Esophagus mucosa (tissue), 1 donor: ENCODE results near the gene TSGA10. TPM values are rescaled to one million over a fixed set of nuclear protein-coding genes. Genes with fewer than 3 reads are reported as not detected.
"Not testable (repeated sequence)": the region's sequence is repeated elsewhere in the genome, so short reads cannot be mapped to it uniquely, and the experiment has no call there.

Experiments
- ATAC-seq: fragments of 200-7000 bp; cut with Tn5 transposase; one replicate; pipeline ENCODE4 v1.9.1; 2020
- total RNA-seq: library from RNA; stranded (reverse); gene quantifications from one replicate; pipeline ENCODE4 v1.2.4, GENCODE V29; 2023
- donor health status: DM: yes; HTN: yes; CAD: no.

The TSGA10 gene
- total RNA-seq, 1 donor from 2014 or later = 2.8 TPM

DNA sequence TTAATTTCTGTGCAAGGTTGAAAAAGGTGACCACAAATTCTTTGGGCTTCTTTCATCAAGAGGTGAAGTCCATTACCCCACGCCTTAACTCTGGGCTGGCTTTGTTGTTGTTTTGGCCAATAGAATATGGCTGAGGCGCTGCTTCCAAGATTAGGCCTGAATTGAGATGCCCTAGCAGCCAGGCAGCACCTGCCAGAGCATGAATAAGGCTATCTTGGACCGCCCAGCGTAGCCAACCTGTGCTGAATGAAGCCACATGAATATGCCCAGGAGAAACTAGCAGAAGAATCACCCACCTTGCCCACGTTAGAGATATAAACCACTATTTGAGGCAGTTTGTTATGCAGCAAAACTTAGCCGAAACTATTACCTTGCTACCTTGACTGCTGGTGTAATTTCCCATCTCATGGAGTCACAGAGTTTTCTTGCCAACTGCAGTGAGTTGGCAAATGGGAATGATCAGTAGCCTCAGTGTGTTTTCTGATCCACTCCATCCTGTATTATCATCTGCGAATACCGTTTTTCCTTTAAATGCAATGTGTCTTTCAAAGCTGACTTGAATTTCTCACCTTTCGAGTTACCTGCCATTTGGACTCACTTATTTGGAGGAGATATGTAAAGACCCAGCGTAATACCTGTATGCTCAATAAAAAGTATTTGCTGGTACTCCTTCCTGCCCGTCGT is 679 bp downstream of the TSGA10 start:
- no peak for ATAC-seq

DNA sequence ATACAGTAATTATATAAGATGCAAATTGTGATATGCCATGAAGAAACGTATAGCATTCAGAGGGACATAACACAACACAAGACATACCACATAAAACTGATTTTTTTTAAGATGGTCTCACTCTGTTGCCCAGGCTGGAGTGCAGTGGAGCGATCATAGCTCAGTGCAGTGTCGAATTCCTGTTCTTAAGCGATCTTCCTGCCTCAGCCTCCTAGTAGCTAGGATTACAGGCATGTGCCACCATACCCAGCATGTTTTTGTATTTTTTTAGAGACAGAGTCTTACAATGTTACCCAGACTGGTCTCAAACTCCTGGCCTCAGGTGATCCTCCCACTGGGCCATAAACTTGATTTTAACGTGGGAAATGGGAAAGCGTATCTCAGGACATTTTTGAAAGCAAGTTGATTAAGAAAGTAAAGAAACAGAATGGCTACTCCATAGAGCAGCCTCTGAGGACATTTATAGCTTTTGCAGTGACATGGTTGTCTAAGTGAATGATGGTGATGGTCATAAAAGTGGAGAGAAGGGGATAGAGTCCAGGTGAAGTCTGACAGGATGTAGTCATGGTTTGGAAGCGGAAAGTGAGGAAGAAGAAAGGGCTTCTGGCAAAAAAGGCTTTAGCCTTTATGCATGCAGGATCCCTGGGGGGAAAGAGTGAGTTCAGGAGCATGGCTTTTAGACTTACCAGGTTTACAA is 2.4 kb downstream of the TSGA10 start:
- no peak for ATAC-seq

DNA sequence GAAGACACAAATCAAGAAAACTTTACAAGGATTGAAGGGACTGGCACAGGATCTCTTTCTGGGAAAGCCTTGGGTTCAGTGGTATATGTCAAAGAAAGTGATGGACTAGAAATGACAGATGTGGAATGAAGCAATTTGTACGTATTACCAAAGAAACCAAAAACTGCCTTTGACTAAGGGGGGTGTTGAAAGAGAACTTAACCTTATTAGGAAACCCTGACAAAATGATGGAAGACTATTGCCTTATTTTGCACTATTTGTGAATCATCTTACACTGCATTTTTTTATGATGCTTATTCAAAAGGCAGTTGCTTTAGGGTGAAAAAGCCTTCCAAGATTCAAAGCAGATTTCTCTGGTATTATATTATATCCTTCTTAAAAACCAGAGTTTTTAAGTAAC is 4.0 kb downstream of the TSGA10 start:
- ATAC-seq = no peak

DNA sequence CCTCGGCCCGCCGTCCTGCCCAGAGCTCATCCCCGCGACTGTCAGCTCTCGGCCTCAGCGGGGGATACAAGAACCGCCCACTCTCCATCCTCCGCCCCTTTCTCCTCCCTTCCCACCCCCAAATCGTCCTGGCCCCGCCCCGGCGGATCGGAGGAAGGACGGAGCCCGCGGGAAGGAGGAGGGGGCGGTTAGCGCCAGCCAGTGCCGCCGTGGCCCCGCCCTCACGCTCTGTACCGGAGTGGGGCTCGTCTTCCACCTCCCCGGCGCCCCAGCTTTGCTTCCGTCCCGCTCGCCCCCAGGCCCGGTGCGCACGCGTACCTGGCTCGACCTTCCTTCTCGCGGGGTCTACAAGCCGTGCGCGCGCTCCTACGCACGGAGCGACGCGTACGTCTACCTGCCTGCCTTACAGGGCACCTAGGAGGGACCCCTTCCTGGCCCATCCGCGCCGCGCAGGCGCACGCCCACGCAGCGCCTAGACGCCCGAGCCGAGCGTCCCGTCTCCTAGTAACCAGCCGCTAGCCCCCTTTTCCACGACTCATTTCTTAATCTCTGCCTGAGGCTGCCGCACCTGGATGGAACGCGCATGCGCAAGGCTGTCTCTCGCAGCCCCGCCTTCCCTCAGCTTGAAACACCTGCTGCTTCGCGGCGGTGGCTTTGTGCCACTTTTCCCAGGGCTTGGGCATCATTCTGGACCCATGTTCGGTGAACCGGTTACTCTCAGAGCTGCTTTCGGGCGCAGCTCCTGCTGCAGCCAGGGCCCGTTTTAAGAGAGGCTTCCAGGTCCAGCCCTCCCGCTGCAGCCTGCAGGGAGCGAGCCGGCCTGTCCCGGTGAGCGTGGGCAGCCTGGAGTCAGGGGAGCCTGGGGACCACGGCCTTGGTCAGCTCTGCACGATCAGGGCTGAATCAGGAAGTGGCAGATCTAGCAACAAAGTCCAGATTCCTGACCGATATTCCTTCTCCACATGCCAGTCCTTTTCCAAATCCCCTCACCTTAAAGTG is 13.3 kb downstream of the TSGA10 start, which contains the start of gene C2orf15:
Gene C2orf15 (plus strand): TSS at position 598 of the 999 bp plus-strand sequence. CDS start 8,852 bp downstream, outside the sequence.
- peak; percentile 98 for ATAC-seq

DNA sequence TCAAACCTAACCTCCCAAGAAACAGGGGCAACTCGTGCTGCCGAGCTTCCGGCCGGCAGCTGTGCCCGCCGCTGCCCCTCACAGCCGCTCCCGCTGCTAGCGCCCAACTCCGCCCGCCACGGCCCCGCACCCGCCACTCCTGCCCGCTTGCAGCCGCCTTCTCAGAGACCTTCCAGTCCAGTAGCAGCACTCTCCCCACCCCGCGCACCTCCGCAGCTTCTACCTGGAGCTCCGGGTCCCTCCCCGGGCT is 14.0 kb downstream of the TSGA10 start:
- ATAC-seq = no peak

DNA sequence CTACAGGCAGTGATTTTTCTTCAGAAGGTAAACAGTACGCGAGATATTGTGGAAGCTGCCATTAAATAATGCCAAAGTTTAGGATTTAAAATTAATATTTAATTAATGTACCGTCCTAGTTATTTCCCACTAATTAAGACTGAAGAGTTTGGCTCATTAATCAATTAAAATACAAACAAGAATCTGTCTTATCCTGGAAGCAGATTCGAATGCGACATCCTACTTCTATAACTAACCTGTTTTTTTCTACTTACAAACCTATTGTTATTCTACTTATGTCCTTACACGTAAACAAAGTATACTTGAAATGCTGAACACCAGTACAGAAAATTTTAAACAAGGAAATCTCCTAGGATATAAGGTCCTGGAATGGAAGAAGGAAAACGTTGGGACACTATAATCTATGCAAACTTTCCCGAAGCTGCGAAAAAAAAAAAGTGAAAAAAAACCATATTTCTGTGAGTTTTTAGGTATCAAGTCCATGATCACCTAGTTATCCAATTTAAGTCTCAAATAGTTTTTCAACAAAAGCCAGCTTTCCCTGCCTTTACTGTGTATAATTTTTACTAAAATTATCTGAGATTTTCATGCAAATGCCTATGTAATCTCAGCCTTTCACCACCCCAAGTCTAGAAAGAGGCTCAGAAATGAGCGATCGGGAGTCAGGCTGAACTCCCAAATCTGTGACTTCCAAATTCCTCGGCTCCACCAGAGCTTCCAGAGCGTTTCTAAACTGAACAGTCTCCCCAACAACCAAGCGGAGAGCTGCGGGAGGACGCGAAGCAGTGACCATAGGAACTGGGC is 14.5 kb downstream of the TSGA10 start:
- no peak for ATAC-seq

DNA sequence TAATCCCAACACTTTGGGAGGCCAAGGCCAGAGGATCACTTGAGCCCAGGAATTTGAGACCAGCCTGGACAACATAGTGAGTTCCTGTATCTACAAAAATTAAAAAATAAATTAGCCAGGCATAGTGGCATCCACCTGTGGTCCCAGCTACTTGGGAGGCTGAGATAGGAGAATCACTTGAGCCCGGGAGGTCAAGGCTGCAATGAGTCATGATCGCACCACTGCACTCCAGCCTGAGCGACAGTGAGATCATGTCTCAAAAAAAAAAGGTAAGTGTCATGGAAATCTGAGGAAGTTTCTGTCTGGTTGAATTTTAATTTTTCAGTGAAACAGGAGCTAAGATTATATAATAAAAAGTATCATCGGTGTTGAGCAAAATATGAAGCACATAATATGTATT is 15.7 kb downstream of the TSGA10 start:
- no peak for ATAC-seq

DNA sequence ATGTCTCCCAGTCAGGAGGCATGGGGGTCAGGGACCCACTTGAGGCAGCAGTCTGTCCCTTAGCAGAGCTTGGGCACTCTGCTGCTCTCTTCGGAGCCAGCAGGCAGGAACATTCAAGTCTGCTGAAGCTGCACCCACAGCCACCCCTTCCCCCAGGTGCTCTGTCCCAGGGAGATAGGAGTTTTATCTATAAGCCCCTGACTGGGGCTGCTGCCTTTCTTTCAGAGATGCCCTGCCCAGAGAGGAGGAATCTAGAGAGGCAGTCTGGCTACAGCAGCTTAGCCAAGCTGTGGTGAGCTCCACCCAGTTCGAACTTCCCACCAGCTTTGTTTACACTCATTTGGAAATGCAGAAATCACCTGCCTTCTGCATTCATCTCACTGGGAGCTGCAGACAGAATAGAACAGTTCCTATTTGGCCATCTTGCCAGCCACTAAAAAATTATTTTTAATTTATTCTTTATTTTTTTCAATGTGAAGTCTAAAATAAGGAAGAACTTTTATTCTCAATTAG is 19.6 kb downstream of the TSGA10 start:
- ATAC-seq = not testable (repeated sequence)

DNA sequence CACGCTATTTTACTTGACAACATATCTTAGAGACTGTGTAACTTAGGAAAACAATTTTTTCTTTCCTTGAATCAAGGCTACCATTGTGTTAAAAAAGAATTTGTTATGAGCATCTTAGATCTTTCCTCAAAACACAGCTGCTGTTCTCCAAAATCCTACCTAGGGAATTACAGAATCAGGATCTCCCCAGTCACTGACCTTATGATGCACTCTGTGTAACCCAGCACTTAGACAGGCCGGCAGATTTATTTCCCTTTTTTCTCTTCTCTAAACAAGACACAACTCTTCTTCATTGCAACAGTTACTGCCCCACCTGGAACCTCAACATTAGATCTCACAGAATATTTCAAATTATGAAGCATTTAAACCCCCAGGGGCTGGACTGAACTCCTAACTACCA is 26.8 kb downstream of the TSGA10 start:
- no peak for ATAC-seq

DNA sequence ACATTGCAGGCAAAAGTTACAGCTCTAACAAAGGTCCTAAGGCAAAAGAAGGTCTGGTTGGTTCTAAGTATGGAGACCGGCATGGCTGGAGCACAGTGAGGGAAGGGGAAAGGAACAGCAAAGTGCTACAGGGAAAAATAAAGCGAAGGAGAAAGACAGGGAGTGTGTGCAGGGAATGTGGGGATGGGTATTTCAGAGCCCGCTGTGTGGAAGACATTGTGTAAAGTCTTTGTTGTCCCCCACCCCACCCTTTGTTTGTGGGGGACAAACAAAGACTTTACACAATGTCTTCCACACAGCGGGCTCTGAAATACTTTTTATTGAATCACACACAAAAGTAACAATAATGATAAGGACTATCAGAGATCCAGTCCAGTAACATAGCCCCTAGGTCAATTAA is 42.1 kb downstream of the TSGA10 start:
- ATAC-seq = no peak

DNA sequence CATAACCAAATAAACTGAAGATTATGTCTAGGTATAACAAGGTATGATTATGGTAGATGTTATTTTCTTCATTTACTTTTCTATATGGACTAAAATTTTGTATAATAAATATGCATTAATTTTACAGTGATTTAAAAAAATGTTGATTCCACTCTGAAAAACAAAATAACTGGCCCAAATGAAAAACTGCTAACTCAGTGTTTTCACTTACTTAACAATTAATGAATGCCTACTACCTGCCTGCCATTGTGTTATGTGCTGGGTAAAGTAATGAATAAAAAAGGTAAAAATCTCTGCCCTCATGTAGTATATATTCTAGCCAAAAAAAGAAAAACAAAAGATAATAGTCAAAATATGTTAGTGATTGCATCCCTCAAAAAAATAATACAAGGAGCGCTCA is 42.8 kb downstream of the TSGA10 start:
- ATAC-seq = no peak

DNA sequence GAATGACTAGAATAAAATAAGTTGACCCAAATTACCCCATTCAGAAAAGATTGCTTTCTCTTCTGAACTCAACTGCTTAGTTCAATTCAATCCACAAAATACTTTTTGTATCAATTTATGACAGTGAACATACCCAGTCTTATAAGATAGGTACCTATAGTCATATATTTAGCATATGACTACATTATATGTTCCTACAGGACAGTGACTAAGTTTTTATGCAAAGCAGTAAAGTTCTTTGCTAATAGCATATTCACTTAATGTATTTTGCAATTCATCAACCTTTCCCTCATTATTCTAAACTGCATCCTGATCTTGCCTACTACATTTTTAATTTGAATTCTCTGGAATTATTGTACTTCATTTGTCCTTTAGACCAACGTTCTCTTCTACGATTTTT is 43.5 kb downstream of the TSGA10 start:
- ATAC-seq = no peak

DNA sequence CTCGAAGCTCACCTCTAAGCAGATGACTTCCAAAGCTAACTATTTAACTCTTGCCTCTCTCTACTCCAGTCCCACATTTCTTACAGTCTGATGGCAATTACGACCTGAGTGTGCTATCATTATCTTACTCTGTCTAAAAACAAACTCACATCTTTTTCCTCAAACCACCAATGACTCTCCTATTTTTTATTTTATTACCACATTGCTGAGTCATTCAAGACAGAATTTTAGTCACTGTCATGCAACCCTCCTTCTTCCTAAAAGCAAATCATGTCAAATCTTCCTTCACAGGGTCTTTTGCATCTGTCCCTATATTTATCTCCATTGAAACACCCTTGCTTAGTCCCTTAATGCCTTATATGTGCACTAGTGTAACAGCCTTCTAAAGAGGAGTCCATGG is 47.8 kb downstream of the TSGA10 start:
- no peak for ATAC-seq

DNA sequence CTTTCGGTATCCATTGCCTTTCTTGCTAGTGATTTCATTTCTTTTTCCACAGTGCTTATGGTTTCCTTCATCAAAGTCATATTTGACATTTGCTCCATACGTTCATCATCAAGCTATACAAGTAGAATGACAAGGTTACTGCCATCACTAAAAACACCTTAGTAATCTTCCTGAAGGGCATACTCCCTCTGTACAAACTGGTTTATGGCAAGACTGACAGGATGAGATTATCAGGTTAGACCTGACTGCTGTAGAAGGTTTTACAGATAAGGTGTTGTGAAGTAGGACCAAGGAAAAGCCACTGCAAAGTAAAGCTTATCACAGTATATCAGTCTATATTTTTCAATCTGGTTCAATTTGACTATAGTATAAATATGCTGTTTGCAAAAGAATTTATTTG is 50.7 kb downstream of the TSGA10 start:
- ATAC-seq = peak; percentile 36

DNA sequence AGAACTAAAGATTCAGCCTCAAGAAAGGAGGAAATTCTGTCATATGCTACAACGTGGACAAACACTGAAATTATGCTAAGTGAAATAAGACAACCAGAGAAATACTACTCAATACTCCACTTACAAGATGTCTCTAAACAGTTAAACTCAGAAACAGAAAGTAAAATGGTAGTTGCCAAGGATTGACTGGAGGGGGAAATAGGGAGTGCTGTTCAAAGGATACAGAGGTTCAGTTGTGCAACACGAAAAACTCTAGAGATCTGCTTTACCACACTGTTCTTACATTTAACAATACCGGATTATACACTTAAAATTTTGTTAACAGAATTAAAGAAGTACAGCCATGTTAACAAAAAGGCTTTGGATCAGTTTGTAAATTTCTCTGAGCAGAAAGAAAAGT is 53.0 kb downstream of the TSGA10 start:
- ATAC-seq = no peak

DNA sequence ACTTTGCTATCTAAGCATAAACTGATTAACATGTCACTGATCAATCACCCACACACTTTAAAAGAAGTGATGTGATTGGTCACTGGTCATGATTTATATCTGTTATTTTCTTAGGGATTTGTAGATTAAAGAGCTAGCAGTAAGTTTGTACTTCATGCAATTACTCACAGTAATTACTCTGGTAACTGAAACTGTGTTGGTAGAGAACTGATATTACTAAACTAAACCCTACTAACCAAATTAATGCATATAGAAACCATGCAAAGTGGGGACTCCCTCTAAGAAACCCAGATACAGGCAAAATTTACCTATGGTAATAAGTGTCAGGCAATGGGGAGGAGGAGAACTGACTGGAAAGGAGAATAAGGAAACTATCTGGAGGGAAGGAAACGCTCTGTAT is 58.0 kb downstream of the TSGA10 start:
- no peak for ATAC-seq

DNA sequence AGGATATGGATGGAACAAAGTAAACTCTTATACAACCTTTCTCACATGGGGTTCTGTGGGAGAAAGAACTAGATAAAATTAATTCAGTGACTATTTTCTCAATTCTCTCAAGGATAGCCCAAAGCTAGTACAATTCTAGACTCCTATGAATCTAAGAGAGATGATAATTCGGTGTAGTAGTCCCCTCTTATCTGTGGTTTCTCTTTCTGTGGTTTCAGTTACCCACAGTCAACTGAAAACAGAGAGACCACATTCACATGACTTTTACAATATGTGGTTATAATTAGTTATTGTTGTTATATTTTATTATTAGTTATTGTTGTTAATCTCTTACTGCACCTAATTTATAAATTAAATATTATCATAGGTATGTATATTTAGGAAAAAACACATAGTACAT is 66.7 kb downstream of the TSGA10 start:
- no peak for ATAC-seq

DNA sequence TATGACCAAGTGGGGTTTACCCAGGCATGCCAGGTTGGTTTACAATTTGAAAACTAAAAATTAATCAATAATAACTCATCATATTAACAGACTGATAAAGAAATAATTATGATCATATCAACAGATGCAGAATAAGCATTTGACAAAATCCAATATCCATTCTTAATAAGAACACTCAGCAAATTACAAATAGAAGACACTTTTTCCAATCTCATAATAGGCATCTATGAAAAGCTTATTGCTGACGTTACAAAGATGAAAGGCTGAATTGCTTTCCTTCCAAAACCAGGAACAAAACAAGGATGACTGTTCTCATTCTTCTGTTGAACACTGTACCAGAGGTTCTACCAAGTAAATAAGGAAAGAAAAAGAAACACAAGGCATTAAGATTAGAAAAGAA is 68.4 kb downstream of the TSGA10 start:
- no peak for ATAC-seq

DNA sequence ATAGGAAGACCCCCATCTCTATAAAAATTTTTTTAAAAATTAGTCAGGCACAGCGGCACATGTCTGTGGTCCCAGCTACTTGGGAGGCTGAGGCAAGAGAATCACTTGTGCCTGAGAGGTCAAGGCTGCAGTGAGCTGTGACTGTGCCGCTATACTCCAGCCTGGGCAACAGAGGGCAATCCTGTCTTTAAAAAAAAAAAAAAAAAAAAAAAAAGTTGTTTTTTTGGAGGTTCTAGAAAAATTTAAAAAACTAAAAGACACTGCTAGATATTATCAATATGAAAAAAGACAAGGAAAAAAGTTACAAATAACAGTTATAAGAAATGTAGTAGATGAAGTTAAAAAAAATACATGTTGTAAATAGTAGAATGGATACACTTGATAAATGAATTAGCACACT is 69.3 kb downstream of the TSGA10 start:
- no peak for ATAC-seq

DNA sequence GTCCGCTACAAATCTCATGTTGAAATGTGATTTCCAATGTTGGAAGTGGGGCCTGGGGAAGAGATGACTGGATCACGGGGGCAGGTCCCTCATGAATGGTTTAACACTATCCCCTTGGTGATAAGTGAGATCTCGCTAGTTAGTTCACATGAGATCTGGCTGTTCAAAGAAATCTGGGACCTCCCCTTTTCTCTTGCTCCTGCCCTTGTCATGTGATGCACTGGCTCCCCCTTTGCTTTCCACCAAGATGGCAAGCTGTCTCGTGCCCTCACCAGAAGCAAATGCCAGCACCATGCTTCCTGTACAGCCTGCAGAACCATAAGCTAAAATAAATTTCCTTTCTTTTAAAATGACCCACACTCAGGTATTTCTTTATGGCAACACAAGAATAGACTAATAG is 70.5 kb downstream of the TSGA10 start:
- ATAC-seq = no peak

DNA sequence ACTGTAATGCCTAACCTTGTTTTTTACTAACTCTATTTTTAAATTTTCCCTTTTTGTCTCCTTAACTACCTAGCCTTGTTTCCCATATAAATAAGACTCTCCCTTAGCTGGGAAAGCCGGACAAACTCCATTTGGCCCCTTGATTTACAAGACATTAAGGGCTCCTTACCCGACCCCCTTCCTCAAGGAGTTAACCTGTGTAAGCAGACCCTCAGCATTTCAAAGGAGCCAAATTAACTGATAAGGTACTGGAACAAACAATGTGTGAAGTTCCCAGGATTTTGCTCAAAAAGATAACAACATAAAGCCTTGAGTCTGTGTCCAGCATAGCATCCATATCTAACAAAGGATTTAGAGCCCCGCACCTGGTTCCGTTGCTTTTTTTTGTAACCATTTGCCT is 72.9 kb downstream of the TSGA10 start:
- ATAC-seq = no peak

DNA sequence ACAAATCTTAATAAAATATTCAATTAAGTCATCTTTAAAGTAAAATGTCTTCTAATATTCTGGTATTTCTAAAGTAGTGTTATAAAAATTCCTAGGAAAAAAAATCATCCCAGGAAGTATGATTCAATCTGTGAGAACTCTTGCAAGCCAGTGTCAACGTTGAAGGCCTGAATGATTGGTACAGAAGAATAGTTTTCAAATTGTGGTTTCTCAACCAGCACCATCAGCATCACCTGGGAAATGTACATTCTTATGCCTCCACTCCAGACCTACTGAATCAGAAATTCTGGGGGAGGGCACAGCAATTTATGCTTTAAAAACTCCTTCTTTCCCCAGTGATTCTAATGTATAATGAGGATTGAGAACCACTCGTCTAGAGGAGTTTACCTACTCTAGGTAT is 75.5 kb downstream of the TSGA10 start:
- no peak for ATAC-seq
